HS-5 (cell line): Measurements from ENCODE around the gene CZIB.
A peak's percentile ranks its signal among the peaks of the same experiment; 100 is the strongest.

Experiments used
- DNase-seq: peaks from one replicate; pipeline ENCODE4 v3.0.0-alpha.2; 2012; ENCODE audit warnings: low read depth

Gene CZIB

DNA sequence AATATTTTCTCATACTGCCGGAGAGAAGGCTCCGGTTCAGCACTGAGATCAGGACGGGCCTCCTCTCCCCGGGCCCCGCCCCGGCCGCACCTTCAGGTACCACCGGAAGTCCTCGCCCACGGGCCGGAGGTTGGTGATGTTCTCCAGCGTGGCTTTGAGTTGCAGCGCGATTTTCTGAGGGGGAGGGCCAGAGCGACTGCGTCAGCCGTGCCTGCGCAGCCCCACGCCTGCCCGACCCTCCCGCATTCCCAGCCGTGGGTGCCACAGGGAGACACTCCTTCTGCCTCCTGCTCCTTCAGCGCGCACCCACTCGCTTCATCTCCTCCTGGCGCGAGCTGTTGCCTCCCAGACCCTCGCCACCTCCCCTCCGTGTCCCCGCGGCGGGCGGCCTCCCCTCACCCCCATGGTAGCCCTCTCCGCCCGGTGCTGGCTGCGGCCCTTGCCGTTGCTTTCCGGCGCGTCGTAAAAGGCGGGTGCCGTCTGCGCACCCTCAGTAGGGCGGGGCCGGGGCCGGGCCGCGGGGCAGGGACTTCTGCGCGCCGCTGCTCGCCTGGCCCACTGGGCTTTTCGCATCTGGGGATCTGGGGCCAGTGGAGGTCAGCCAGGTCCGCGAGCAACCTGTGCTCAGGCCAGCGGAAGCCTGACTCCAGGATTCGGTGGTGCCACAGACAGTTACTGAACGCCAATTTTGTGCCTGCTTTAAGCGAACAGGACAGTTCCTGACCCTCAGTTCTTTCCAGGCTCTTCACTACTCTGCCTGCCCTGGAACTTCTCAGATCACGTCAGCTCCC is at the start of gene CZIB:
Gene CZIB, minus strand, starts transcription at position 464 of the 791 bp plus-strand sequence. Its CDS starts 59 bp downstream, at position 405.
- peak; percentile 69 for DNase-seq

GRCh38 chr1:53270107-53270506 is 49.7 kb upstream of the CZIB start:
- DNase-seq: no peak

DNA sequence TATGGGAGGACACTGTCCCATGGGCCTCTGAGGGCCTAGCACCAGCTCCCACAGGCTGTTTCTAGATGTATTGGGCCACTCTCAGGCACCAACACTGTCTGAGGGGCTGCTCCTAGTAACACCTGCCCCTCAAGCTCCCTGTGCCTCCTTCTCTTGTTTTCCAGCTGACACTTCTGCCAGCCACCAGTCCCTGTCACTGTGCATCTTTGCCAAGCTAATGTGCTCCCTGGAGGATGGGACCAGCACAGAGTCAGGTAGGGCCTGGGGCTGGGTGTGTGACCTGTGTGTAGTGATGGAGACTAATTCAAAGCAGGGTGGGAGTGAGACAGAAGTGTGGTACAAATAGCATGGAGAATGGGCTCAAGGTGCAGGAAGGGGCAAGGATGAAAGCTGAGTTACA is 47.3 kb upstream of the CZIB start:
- DNase-seq: no peak

DNA sequence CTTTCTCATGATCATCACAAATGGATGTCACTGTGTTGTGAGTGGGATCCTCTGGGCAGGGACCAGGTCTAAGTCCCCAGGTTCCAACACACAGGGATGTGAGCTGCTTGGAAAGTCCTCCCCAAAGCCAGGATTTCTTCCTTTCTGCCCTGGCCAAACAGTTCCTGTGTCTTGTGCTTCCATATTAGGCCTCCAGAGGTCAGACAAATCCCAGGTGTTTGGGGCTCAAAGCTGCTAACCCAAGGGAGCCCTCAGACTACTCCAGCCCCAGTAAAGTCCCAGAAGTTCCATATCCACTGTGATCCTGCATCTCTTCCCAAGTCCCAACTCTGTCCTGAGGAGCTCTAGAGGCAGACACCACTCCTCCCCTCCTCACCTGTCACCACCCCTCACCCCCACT is 45.6 kb upstream of the CZIB start:
- no peak for DNase-seq

DNA sequence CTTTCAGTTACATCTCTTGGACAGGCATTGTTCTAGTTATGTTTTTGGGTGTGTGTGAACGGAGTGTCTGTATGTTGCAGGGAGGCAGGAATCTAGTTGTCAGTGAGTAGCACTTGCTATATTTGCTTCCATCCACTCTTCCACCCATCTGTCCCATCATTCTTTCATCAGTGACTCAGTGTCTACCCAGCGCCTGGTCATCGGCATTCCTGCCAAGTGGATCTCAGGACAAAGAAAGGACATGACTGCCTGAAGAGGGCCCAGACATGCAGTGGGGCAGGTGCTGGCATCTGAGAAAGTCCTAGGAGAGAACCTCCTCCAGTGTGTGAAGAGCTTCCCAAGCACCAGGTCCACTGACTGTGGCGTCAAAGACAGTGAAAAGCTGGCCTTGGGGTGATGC is 45.1 kb upstream of the CZIB start:
- no peak for DNase-seq

DNA sequence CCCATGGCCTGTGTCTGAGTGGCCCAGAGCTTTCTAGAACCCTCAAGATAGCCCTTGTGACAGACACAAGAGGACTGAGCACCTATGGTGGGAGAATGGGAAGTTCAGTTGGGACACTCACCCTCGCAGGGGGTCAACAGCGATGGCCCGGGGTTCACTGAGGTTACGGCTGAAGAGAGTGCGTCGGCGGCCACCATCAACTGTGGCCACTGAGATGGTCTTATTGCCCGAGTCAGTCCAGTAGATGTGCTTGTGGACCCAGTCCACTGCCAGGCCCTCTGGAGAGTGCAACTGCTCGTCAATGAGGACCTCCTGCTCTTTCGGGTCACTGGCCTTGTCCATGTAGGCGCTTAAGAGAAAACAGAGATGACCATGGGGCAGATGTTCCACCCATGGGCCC is 43.6 kb upstream of the CZIB start:
- no peak for DNase-seq

DNA sequence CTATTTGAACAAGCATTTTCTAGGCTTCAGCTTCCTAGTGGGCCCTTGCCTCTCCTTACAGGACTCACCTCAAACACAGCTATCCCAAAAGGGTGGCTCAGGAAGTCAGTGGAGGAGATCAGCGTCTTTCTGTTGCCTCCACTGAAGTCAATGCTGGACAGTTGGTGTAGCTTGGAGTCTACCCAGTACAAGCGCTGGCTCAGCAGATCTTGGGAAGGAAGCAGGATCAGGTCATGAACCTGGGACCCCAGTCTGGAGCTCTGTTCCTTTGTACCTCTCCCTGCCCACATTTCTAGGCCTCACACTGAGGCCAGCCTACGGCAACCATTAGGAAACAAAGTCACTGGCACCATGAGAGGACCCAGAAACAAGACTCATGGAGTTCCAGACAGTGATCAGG is 41.6 kb upstream of the CZIB start:
- no peak for DNase-seq

- DNase-seq: no peak
These were observed 40.3 kb upstream of the CZIB start for GRCh38 chr1:53260631-53261247.

DNA sequence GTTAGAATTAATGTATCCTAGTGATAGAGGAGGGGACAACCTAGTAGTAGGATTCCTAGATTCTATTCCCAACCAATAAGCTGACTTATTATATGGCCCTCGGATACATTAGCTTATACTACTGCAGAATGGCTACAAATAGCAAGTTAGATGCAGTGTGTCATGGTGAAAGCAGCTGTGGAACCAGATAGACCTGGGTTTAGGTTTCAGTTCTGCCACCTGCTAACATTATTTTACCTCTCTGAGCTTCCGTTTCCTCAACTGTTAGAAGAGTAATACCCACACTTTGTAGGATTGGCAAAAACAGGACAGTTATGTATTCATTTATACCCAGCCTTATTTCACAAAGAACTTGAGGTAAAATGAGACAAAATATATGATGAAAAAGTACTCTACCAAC is 39.5 kb upstream of the CZIB start:
- no peak for DNase-seq

DNA sequence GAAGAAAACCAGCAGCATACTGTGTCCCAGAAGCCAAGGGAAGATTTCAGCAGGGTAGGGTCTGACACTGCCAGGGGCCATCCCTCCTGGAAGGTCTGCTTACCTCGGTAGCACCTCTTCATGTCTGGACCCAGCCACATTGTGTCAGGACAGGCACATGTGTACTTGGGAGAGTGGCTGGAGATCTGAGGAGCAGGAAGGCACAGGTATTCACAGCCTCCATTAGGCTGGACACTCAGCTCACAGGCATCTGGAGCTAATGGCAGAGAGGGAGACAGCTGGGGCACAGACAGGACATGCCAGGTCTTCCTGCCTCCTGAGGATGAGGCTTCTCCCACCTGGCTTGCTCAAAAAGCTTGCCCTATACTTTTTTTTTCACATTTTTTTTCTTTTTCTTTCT is 37.8 kb upstream of the CZIB start:
- no peak for DNase-seq

- DNase-seq: no peak
These were observed 37.1 kb upstream of the CZIB start for GRCh38 chr1:53257454-53258081.

- no peak for DNase-seq
These were observed 36.3 kb upstream of the CZIB start for GRCh38 chr1:53256511-53257453.

- DNase-seq: no peak
These were observed 34.6 kb upstream of the CZIB start for GRCh38 chr1:53255031-53255430.

DNA sequence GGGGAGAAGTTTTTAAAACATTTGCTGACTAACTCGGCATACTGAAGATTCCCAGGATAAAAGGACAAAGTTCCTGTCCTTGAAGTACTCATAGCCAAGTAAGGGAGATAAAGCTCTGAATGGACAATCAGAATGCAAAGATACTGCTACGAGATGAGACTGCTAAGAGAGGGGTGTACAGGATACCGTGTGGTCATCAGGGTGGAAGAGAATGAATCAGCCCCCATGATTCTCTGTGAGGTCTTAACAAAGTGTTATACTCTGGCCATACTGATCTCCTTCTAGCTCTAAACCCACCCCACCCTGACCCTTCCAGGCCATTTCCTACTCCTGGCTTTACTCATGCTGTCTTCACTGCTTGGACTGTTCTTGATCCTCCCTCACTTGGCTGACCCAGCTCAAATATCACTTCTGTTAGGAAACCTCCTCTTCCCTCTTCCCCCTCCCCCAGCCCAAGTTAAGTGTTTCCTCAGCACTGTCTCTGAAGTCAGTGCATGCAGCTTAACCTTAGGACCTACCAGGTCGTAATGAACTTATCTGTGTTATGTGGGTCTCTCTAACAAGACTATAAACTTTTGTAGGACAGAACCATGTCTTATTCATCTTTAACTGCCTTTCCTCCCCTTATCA is 33.7 kb upstream of the CZIB start:
- no peak for DNase-seq

GRCh38 chr1:53250325-53250724 is 29.9 kb upstream of the CZIB start:
- no peak for DNase-seq

DNA sequence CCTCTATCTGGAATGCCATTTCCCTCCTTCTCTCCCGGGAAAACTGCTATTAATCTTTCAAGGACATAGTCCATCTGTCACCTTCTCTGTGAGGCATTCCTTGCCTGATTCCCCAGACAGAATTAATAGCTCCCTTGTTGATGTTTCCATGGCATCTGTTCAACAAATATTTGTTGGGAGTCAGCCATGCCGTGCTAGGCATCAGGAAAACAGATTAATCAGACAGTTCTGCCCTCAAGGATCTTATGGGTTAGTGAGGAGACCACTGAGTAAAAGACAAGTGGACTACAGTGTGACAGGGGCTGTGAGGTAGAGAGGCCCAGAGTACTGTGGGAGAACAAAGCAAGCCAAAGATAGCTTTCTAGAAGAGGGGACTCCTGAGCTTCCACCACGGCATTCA is 29.3 kb upstream of the CZIB start:
- no peak for DNase-seq

GRCh38 chr1:53246261-53247134 is 26.1 kb upstream of the CZIB start:
- DNase-seq: peak; percentile 75

DNA sequence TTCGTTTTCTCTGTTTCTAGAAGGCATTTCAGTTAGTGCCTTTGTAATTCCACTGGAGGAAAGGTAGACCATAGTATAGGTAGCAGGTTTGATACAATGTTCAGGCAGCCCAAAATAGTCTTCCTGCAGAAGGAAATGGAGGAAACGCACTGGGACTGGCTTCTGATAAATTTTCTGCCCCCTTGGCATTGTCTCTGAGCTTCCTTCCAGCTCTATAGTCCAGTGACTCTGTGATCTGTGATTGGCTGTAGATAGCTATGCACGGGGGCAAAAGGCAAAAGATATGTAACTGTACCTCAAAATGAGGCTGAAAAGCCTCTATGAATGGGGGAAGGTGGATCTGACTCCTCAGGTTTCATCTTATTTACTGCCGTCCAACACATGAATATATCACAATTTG is 23.7 kb upstream of the CZIB start:
- DNase-seq: no peak

- no peak for DNase-seq
These were observed 21.9 kb upstream of the CZIB start for GRCh38 chr1:53242381-53242780.

DNA sequence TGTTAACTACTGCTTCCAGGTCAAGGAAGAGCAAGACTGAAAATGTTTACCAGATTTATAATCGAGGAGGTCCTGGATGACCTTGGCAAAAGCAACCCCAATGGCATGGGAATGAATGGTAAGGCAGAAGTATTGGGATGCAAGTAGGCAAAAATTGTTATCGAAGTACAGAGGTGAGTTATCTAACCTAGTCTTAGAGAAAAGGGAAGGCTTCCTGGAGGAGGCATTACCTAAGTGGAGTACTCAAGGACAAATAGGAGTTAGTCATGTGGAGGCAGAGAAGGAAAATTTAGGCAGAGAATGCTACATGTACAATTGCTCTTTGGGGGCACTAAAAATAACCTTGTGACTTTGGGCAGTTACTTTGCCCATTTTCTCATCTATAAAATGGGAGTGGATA is 21.4 kb upstream of the CZIB start:
- DNase-seq: no peak
